ENCODE results near the gene ALOX15B. TPM values are rescaled to one million over a fixed set of nuclear protein-coding genes. Genes with fewer than 3 reads are reported as not detected.
A peak's percentile ranks its signal among the peaks of the same experiment; 100 is the strongest.
"Not testable (repeated sequence)": the region's sequence is repeated elsewhere in the genome, so short reads cannot be mapped to it uniquely, and the experiment has no call there.

ALOX15B gene
- total RNA-seq, 2 experiments from 2014 or later: not detected

DNA sequence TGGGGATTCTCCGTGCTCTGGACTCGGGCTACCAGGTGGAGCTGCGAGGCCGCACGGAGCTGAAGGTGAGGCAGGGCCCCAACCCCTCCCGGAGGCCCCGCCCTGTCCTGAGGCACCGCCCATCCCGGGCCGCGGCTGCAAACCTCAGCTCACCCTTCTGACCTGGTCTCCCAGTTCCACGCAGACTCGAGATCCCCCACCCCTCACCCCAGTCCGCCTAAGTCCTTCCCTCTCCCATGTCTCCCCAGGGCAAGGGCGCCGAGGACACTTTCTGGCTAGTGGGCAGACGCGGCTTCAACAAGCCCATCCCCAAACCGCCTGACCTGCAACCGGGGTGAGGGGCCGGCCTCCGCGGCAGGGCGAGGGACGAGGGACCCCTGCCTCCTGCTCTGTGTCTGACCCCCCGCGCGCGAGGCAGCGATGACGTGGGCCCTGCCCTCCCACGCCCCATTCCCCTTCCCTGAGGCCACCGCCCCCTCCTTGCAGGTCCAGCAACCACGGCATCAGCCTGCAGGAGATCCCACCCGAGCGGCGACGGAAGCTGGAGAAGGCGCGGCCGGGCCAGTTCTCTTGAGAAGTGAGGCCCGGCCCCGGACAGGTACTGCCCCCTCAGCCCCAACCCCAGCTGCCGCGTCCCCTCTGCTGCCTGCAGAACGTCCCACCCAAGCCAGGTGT lies 22.8 kb upstream of the ALOX15B start:
- Mint-ChIP-seq H3K4me3 (peak overlapping the region; percentile 61), H3K9me3 (no peaks in the 10 kb centered on the region), H3K36me3 (ENCODE audit: low read depth) (no peaks in the 10 kb centered on the region), H3K27me3 (ENCODE audit: low read depth) (peaks cover 6% of the 10 kb centered on the region), H3K27ac (no peak overlapping the region), H3K4me1 (ENCODE audit: low read depth) (peaks cover 4% of the 10 kb centered on the region)
- DNase-seq: peak; percentile 29
- intact Hi-C loops (cut with micrococcal nuclease): loop anchor here (1.0 kb wide), 2 partner anchors 25 to 41 kb away; no protein-coding TSS in a partner anchor
- CTCF ChIA-PET: interaction anchor here (0.6 to 4.2 kb wide), 9 partner anchors 26 to 156 kb away, joined by 3 to 29 read pairs (median 4); no protein-coding TSS in a partner anchor

DNA sequence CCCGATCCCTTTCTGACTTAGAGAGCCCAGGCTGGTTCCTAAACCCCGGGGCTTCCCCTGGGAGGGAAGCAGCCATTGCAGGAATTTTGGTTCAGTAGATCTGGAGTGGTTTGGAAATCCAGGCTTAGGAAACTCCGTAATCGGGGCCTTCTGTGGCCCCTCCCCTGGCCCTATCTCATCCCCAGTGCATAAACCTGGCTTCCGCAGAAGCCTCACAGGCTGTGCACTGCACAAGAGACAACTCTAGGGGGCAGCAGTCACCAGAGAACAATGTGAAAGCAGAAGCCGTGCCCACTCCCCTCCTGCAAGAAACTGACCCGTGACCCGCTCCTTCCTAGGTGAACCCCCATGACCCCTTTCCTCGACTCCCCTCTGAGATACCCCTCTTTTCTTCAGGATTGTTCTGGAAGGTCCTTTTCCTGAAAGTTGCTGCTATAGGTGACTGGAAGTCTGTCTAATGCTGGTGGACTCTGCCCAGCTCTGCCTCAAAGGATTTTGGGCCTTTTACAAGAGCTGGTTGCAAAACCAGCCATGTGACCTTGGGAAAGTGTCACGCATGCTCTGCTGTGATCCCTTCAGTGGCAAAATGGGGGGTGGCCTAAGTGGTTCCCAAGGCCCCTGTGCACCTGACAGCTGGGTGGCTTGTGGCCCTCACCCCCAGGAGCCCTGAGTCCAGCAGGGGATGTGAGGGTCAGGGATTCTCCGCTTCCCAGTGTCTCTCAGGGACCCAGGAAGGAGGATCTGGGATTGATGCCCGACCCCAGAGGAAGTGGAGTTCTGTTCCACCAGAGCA lies 22.0 kb upstream of the ALOX15B start:
- peak; percentile 80 for DNase-seq
- peaks cover 6% of the 10 kb centered on the region for H3K27me3 Mint-ChIP-seq (ENCODE audit: low read depth)
- H3K9me3 Mint-ChIP-seq: no peaks in the 10 kb centered on the region
- CTCF ChIA-PET: interaction anchor here (0.7 to 4.2 kb wide), 13 partner anchors 12 to 470 kb away, joined by 3 to 29 read pairs (median 6); partner anchors contain the start of gene GUCY2D
- H3K36me3 Mint-ChIP-seq (ENCODE audit: low read depth): no peaks in the 10 kb centered on the region
- peak overlapping the region; percentile 61 for H3K4me3 Mint-ChIP-seq
- intact Hi-C loops (cut with micrococcal nuclease): loop anchor here (1.0 kb wide), 2 partner anchors 24 to 40 kb away; no protein-coding TSS in a partner anchor
- H3K27ac Mint-ChIP-seq: no peak overlapping the region
- peaks cover 4% of the 10 kb centered on the region for H3K4me1 Mint-ChIP-seq (ENCODE audit: low read depth)

DNA sequence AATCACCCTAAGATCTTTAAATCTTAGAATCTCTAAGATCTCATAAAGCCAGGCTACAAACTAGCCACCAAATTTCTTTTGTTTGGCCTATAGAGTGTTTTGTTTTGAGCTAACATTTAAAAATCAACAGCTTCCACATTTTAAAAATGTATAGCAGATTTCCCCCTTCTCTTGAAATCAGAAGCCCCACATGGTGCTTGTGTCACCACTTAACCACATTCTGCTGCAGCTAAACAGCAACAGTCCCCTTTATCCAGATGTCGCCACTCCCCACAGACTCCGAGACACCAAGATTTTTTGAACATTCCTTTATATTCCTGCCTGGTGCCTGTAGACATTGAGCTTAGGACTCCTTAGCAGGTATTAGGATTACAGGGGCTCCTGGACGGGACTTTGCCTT lies 20.4 kb upstream of the ALOX15B start:
- H3K9me3 Mint-ChIP-seq: no peaks in the 10 kb centered on the region
- DNase-seq: no peak
- CTCF ChIA-PET: interaction anchor here (2.0 to 4.2 kb wide), 3 partner anchors 23 to 39 kb away, joined by 9 to 29 read pairs (median 10); no protein-coding TSS in a partner anchor
- no peaks in the 10 kb centered on the region for H3K36me3 Mint-ChIP-seq (ENCODE audit: low read depth)
- intact Hi-C loops (cut with micrococcal nuclease): no loop called here
- H3K4me1 Mint-ChIP-seq (ENCODE audit: low read depth): peaks cover 4% of the 10 kb centered on the region
- H3K27me3 Mint-ChIP-seq (ENCODE audit: low read depth): peaks cover 6% of the 10 kb centered on the region
- no peak overlapping the region for H3K27ac Mint-ChIP-seq
- H3K4me3 Mint-ChIP-seq: no peak overlapping the region

DNA sequence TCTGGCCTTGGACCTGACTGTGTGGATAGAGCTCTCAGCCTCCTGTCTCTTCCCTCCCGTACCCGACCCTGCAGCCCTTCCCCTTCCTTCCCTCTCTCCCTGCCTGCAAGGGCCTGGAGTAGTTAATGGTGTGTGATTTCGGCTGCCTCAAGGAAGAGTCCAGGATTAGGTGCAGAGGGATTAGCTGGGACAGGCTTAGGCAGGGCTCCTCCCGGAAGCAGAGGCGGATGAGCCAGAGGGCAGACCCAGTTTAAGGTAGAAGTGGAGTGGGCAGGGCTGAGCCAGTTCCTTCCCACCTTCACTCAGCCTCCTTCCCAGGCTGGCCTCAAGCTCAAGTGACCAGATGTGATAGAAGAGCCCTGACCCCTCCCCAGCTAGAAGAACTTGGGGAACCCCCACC lies 19.7 kb upstream of the ALOX15B start:
- Mint-ChIP-seq H3K27ac (no peak overlapping the region), H3K4me1 (ENCODE audit: low read depth) (peaks cover 4% of the 10 kb centered on the region), H3K36me3 (ENCODE audit: low read depth) (no peaks in the 10 kb centered on the region), H3K4me3 (no peak overlapping the region), H3K9me3 (no peaks in the 10 kb centered on the region), H3K27me3 (ENCODE audit: low read depth) (peaks cover 6% of the 10 kb centered on the region)
- no peak for DNase-seq
- CTCF ChIA-PET: interaction anchor here (0.6 to 4.2 kb wide), 3 partner anchors 23 to 259 kb away, joined by 3 to 29 read pairs (median 9); no protein-coding TSS in a partner anchor
- intact Hi-C loops (cut with micrococcal nuclease): no loop called here

DNA sequence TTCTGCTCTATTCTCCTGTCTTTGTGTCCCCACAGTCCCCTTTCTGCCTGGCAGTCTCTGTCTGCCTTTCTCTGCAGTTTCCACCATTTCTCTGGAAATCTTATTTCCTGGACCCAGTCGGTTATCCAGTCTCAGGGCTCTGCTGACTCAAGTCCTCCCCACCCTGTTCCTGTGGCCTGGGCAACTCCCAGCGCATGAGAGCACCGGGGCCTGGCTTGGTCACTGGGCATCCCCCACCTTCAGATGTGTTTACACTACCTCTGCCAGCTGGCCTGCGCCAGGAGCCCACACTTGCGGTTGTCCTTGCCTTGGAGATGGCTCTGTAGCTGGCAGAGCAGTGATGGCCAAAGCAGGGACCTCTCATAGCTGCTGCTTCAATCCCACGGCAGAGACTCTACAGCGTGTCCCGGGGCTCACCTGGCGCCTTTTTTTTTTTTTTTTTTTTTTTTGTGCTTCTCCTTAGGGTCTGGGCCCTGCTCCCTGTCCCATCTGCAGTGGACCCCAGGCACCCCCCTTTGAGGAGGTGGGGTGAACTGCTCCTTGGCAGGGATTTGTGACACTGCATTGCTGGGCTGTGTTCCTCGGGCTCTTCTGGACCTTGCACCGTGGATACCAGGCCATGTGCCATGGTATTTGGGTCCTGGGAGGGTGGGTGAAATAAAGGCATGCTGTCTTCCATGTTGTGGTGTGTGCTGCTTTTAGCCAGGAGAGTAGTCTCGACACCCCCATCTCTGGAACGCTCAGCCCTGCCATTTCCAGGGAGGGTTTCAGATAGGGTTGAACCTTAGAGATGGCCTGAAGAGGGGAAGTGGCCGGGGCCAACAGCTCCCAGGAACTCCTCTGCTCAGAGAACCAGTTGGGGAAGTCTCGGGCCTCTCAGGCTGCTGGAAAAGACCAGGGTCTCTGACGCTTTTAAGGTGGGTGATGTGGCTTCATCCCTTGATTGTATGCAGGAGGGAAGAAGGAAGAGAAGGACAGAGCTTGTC lies 18.9 kb upstream of the ALOX15B start:
- CTCF ChIA-PET: no interaction called here
- peaks cover 4% of the 10 kb centered on the region for H3K4me1 Mint-ChIP-seq (ENCODE audit: low read depth)
- H3K27me3 Mint-ChIP-seq (ENCODE audit: low read depth): peaks cover 6% of the 10 kb centered on the region
- H3K9me3 Mint-ChIP-seq: no peaks in the 10 kb centered on the region
- no peak overlapping the region for H3K27ac Mint-ChIP-seq
- intact Hi-C loops (cut with micrococcal nuclease): no loop called here
- no peak for DNase-seq
- no peaks in the 10 kb centered on the region for H3K36me3 Mint-ChIP-seq (ENCODE audit: low read depth)
- H3K4me3 Mint-ChIP-seq: no peak overlapping the region

DNA sequence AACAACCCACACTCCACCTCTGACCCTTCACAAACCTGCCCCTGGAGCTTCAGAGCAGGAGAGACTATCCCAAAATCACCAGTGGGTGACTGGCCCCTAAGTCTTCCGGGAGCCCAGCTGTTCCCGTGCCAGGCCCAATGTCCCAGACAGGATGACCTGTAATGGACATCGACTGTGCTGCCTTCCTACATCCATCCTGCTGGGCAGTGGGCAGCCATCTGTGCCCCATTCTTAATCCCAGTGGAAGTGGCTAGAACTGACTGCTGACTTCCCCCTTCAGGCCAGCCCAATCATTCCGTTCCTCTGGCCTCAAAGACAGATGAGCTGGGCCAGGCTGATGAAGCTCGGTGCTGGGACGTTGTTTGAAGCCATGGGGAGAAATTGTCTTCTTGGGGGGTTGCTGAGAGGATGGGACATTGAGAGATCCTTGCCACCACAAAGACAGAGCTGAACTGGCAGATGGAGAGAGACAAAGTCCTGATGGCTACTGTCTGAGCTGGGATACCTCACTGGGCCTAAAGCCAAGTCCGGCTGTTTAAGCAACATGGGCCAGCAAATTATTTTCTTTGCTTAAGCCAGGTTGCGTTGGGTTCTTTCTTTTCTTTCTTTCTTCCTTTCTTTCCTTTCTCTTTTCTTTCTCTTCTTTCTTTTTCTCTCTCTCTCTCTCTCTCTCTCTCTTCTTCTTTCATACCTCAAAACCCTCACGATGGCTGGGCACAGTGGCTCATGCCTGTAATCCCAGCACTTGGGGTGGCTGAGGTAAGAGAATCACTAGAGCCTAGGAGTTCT lies 17.9 kb upstream of the ALOX15B start:
- intact Hi-C loops (cut with micrococcal nuclease): no loop called here
- H3K9me3 Mint-ChIP-seq: no peaks in the 10 kb centered on the region
- no peak overlapping the region for H3K27ac Mint-ChIP-seq
- CTCF ChIA-PET: interaction anchor here (0.7 kb wide), 1 partner anchor 74 kb away, joined by 3 read pairs; no protein-coding TSS in a partner anchor
- no peak for DNase-seq
- peaks cover 4% of the 10 kb centered on the region for H3K4me1 Mint-ChIP-seq (ENCODE audit: low read depth)
- H3K27me3 Mint-ChIP-seq (ENCODE audit: low read depth): peaks cover 6% of the 10 kb centered on the region
- no peaks in the 10 kb centered on the region for H3K36me3 Mint-ChIP-seq (ENCODE audit: low read depth)
- no peak overlapping the region for H3K4me3 Mint-ChIP-seq

DNA sequence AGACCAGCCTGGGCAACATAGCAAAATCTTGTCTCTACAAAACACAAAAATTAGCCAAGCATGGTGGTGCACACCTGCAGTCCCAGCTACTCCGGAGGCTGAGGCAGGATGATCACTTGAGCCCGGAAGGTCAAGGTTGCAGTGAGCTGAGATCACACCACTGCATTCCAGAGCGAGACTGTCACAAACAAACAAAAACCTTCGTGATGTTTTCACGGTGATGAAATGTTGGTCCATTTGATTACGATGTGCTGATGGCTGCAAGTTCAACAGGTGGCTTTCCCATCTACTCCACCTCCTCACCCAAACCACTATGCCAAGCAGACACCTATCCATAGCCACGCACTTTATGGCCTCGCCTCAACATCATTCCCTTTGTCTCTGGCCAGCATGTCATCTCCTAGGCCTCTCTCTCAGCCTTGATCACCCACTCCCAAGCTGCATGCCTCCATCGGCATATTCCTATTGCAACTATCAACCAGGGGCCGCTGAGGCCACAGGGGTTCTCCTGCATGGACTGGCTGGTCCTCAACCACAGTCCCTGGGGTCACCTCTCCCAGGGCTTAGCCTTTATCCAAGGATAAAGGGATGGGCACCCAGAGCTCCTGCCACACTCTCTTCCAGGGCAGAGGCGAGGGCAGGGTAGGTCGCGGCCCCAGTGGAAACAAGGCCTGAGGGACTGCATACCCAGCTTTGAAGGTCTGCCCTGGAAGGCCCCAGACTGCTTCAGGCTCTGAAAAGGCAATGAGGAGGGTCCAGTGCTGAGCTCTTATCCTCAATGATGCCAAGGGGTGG lies 17.1 kb upstream of the ALOX15B start:
- intact Hi-C loops (cut with micrococcal nuclease): no loop called here
- Mint-ChIP-seq H3K9me3 (no peaks in the 10 kb centered on the region), H3K4me1 (ENCODE audit: low read depth) (peaks cover 2% of the 10 kb centered on the region), H3K27ac (no peak overlapping the region), H3K36me3 (ENCODE audit: low read depth) (no peaks in the 10 kb centered on the region), H3K4me3 (no peak overlapping the region), H3K27me3 (ENCODE audit: low read depth) (peaks cover 6% of the 10 kb centered on the region)
- CTCF ChIA-PET: interaction anchor here (0.7 to 1.4 kb wide), 2 partner anchors 32 to 73 kb away, joined by 3 to 4 read pairs; no protein-coding TSS in a partner anchor
- no peak for DNase-seq

DNA sequence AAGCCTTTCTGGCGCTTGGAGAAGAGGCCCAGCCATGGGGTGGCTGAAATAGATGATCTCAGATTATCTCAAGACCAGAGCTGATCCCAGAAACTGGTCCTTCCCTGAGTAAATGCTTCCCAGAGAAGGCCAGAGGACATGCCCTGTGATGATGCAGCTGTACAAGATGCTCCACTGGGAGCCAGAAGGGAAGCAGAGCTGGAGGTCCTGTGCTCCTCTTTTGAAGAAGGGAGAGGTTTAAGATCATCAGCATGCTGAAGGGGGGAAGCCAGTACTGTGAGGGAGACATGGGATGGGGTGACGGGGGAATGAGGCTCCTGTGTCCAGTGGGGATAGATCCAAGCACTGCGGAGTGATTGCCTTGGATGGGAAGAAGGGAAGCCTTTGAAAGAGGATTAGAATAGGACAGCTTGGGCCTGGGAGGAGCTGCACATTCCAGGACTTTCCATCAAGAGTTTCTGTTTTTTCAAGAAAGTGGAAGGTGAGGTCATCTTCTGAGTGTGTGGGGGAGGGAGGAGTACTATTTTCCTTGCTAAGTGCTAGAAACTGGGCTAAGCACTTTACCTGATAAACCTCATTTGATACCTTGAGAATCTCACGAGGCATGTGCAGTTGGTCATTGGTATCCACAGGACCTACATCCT lies 16.4 kb upstream of the ALOX15B start:
- Mint-ChIP-seq H3K27me3 (ENCODE audit: low read depth) (peaks cover 12% of the 10 kb centered on the region), H3K4me3 (no peak overlapping the region), H3K4me1 (ENCODE audit: low read depth) (no peaks in the 10 kb centered on the region), H3K27ac (no peak overlapping the region), H3K9me3 (no peaks in the 10 kb centered on the region), H3K36me3 (ENCODE audit: low read depth) (no peaks in the 10 kb centered on the region)
- intact Hi-C loops (cut with micrococcal nuclease): no loop called here
- no peak for DNase-seq
- CTCF ChIA-PET: interaction anchor here (1.4 kb wide), 1 partner anchor 32 kb away, joined by 4 read pairs; no protein-coding TSS in a partner anchor

DNA sequence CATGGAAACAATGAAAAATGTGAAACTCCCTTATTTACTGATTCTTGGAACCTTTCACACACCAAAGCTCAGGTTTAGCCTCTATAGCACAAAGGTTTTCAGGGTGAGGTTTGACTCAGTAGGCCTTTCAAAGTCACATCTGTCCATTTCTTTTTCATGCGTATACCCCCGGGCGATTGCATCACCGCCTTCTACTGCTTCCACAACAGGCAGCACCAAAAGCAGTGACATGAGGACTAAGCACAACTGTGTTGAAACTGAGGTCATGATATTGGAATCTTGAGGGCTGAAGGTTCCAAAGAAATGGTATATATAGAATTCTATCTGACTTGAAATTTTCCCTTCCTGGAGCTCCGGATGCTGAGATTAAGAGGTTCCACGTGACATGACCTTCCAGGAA lies 14.7 kb upstream of the ALOX15B start:
- H3K36me3 Mint-ChIP-seq (ENCODE audit: low read depth); H3K27ac Mint-ChIP-seq; H3K4me1 Mint-ChIP-seq (ENCODE audit: low read depth); intact Hi-C loops (cut with micrococcal nuclease); H3K9me3 Mint-ChIP-seq; DNase-seq; H3K4me3 Mint-ChIP-seq: not testable (repeated sequence)
- H3K27me3 Mint-ChIP-seq (ENCODE audit: low read depth): peaks cover 19% of the 10 kb centered on the region
- CTCF ChIA-PET: interaction anchor here (3.1 kb wide), 1 partner anchor 17 kb away, joined by 10 read pairs; no protein-coding TSS in a partner anchor

DNA sequence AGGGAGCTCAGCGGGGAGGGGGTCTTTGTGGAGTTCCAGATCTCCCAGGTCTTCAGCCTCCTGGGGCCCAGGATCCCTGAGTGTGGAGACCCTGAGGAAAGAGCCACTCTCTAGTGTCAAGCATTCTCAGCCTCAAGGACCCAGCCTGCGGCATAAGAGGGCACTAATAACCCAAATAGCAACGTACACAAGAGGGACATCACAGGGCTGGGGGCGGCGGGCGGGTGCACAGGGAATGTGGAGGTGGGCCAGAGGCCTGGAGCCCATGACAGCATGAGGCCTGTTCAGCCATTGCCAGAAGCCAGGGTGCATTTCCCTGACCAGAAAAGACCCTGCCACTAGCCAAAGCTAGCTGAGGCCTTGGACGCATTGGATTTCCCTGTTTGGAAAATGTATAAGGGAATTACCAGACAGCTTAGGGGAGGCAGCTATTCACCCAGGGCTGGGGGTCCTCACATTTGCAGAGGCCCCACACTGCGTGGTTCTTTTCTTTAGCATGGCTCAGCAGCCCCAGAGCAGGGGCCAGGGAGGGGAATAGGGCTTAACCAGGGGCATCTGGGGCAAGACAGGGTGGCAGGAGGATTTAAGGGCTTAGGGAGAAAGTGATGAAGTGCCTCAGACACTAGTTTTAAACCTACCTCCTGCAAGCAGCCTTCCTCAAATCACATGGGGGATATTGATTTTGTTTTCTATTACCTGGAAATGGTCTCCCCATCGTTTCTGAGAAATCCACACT lies 13.5 kb upstream of the ALOX15B start:
- intact Hi-C loops (cut with micrococcal nuclease): no loop called here

More for the DNA sequence above, 13.5 kb upstream of the ALOX15B start:
- no peaks in the 10 kb centered on the region for H3K4me1 Mint-ChIP-seq (ENCODE audit: low read depth)
- CTCF ChIA-PET: interaction anchor here (3.1 kb wide), 1 partner anchor 16 kb away, joined by 10 read pairs; no protein-coding TSS in a partner anchor
- H3K36me3 Mint-ChIP-seq (ENCODE audit: low read depth): no peaks in the 10 kb centered on the region
- no peak overlapping the region for H3K4me3 Mint-ChIP-seq
- H3K27ac Mint-ChIP-seq: no peak overlapping the region
- no peak for DNase-seq
- no peaks in the 10 kb centered on the region for H3K9me3 Mint-ChIP-seq
- peaks cover 16% of the 10 kb centered on the region for H3K27me3 Mint-ChIP-seq (ENCODE audit: low read depth)

Data from activated naive CD4-positive, alpha-beta T cell treated with anti-CD3 and anti-CD28 coated beads for 36 hours (primary cell).